Psoas muscle (tissue), 8 donors: ENCODE data around the gene CD3E. TPM values are rescaled to one million over a fixed set of nuclear protein-coding genes. Genes with fewer than 3 reads are reported as not detected.

Source experiments
- ATAC-seq, 4 donors: fragments of 200-7000 bp; cut with Tn5 transposase; one replicate each; pipeline ENCODE4 v1.9.1; 2020; ENCODE audit warnings: moderate library complexity in 3 of 4, mild to moderate bottlenecking in 2 of 4
- DNase-seq, 2 donors: peaks; one replicate each; pipeline ENCODE4 v3.0.0-alpha.2; 2020
- H3K27ac ChIP-seq: fragments of 200-600 bp; one replicate; pipeline ENCODE4 v1.8.0; 2022
- H3K27me3 ChIP-seq, 3 donors: fragments of 200-600 bp in 1 of 3; one replicate each; pipeline versions ENCODE4 v1.6.1 to v1.8.0; 2013 to 2022; ENCODE audit warnings: low read length in 2 of 3, mild to moderate bottlenecking in 2 of 3, moderate library complexity in 1 of 3; ENCODE audit not compliant: insufficient read depth in 3 of 3
- H3K36me3 ChIP-seq, 2 donors: fragments of 200-600 bp in 1 of 2; one replicate each; pipeline versions ENCODE4 v1.6.1 to v1.8.0; 2013 to 2022; ENCODE audit warnings: low read depth in 1 of 2, mild to moderate bottlenecking in 1 of 2, moderate library complexity in 1 of 2; ENCODE audit not compliant: insufficient read depth in 1 of 2
- H3K4me1 ChIP-seq: fragments of 200-600 bp; one replicate; pipeline ENCODE4 v1.8.0; 2022
- H3K4me3 ChIP-seq: fragments of 200-600 bp; one replicate; pipeline ENCODE4 v1.8.0; 2022; ENCODE audit warnings: mild to moderate bottlenecking
- H3K9me3 ChIP-seq: fragments of 200-600 bp; one replicate; pipeline ENCODE4 v1.8.0; 2022
- CTCF ChIP-seq: fragments of 200-600 bp; IDR thresholded peaks from one replicate; pipeline ENCODE4 v1.8.0; 2022; ENCODE audit warnings: antibody characterized with exemption
- WGBS, 3 donors: extraction: QIAGEN DNeasy Blood & Tissue Kit; methylation state at CpG; one replicate each; pipeline versions ENCODE4 v1.1.6 to v1.1.7; 2013; 5-methylcytosine and 5-hydroxymethylcytosine counted together
- intact Hi-C, 2 donors: fragments of 100-400 bp; cut with DNase I; formaldehyde crosslinking; loops; one replicate each; pipeline versions ENCODE4 v1.11.0 to v1.14.2; 2022
- polyA plus RNA-seq, 3 donors: library from polyadenylated mRNA; stranded (reverse); fragments of 200-250 nt; gene quantifications; one replicate each; pipeline ENCODE4 v1.2.3, GENCODE V29; 2013
- total RNA-seq, 4 donors: library from RNA; stranded (reverse); fragmentation: NEBNext Ultra II Directional in 2 of 4; extraction: Animal tissue kit (Norgen Biotek cat#: 25700) in 2 of 4; gene quantifications; one replicate each; pipeline versions ENCODE4 v1.2.1 to v1.2.4, GENCODE V29; 2021 to 2023
- donor health status: healthy with polysubstance abuse.
- donor health status: DM: no; HTN: no; CAD: no; lungs with moderate emphysema.
- donor health status: Bipolar disorder and iron deficiency.
- donor health status: healthy.
- donor health status: DM: yes; HTN: yes; CAD: no.
- donor health status: DM: no; HTN: no; CAD: no.
- donor health status: DM: no; HTN: no; CAD: no.
- donor health status: DM: yes; HTN: yes; CAD: no.

CD3E gene
- total and polyA plus RNA-seq, 7 donors: 0.15 to 1.2 (median 0.27) TPM

- TF ChIP-seq CTCF: peak; percentile 49
- Histone ChIP-seq H3K4me1 (no peaks in the 10 kb centered on the region), H3K9me3 (no peaks in the 10 kb centered on the region), H3K27ac (no peak overlapping the region), H3K4me3 (no peak overlapping the region), H3K36me3 (no peaks in the 10 kb centered on the region), H3K27me3 (no peaks in the 10 kb centered on the region)
- intact Hi-C loops: loop anchor here (2.0 to 10.0 kb wide), 3 partner anchors 154 to 208 kb away; no protein-coding TSS in a partner anchor
- WGBS, 3 donors: 9 to 14% (median 10%) methylated on average over 6 of the region's 6 CpGs
- no peak for DNase-seq
- no peak for ATAC-seq
Observed at GRCh38 chr11:118353084-118353710, 48.7 kb downstream of the CD3E start.

GRCh38 chr11:118358071-118358470 lies 53.5 kb downstream of the CD3E start:
- no peak for TF ChIP-seq CTCF
- ATAC-seq: no peak
- Histone ChIP-seq H3K27ac (no peak overlapping the region), H3K4me1 (peaks cover 27% of the 10 kb centered on the region), H3K4me3 (no peak overlapping the region), H3K9me3 (no peaks in the 10 kb centered on the region), H3K27me3 (no peaks in the 10 kb centered on the region), H3K36me3 (no peaks in the 10 kb centered on the region)
- WGBS, 3 donors: 48 to 60% (median 48%) methylated on average over 3 of the region's 3 CpGs
- no peak for DNase-seq
- intact Hi-C loops: loop anchor here in 1 of 2 donors (10.0 kb wide), 1 partner anchor 213 kb away; no protein-coding TSS in a partner anchor

- DNase-seq (peak; percentile 96 to 98), ATAC-seq (peak; percentile 96 to 99 (median 98))
- peak within 1 kb of the TSS; percentile 76 for H3K4me3 ChIP-seq
- TF ChIP-seq CTCF: no peak
- H3K4me1 ChIP-seq: peaks cover 38% of the 10 kb centered on the region
- no peaks in the 10 kb centered on the region for H3K36me3 ChIP-seq
- no peaks in the 10 kb centered on the region for H3K9me3 ChIP-seq
- intact Hi-C loops: loop anchor here in 1 of 2 donors (10.0 kb wide), 1 partner anchor 215 kb away; no protein-coding TSS in a partner anchor
- H3K27me3 ChIP-seq: no peaks in the 10 kb centered on the region
- WGBS, 3 donors: 3 to 4% (median 4%) methylated on average over 33 of the region's 33 CpGs
- peak within 1 kb of the TSS; percentile 92 for H3K27ac ChIP-seq
Observed at GRCh38 chr11:118359295-118359958, 54.9 kb downstream of the CD3E start, which contains the start of gene UBE4A. TSS of gene UBE4A (plus strand) at chr11:118359600. CDS start at chr11:118365081, 5,481 bp downstream.

- Histone ChIP-seq H3K4me3 (peak overlapping the region; percentile 30), H3K9me3 (no peaks in the 10 kb centered on the region), H3K4me1 (peaks cover 52% of the 10 kb centered on the region), H3K27me3 (no peaks in the 10 kb centered on the region), H3K27ac (peak overlapping the region; percentile 84), H3K36me3 (peaks cover 14 to 40% of the 10 kb centered on the region in 2 donors)
- ATAC-seq: peak in 2 of 4 donors; percentile 10 to 24
- 52 to 64% (median 53%) methylated on average over 3 of the region's 3 CpGs for WGBS, 3 donors
- intact Hi-C loops: loop anchor here in 1 of 2 donors (5.0 kb wide), 1 partner anchor 218 kb away; no protein-coding TSS in a partner anchor
- TF ChIP-seq CTCF: no peak
- no peak for DNase-seq
Observed at GRCh38 chr11:118364956-118365615, 60.6 kb downstream of the CD3E start.

Other genes with a start within 250 kb of the CD3E start
- gene TMPRSS4, start 227.7 kb upstream of the CD3E start, total RNA-seq: under 1 TPM in 1 of 4 donors, not detected in 3; 0.47 TPM
- under 1 TPM in 1 of 3 donors, not detected in 2; 0.12 TPM for gene TMPRSS4, start 227.7 kb upstream of the CD3E start, polyA plus RNA-seq
- gene SMIM35, start 217.8 kb upstream of the CD3E start, total RNA-seq: under 1 TPM in 1 of 4 donors, not detected in 3; 0.09 TPM
- gene SMIM35, start 217.8 kb upstream of the CD3E start, polyA plus RNA-seq: not detected
- gene SCN4B, start 151.9 kb upstream of the CD3E start, total RNA-seq: 10 to 100 TPM in 1 of 4 donors, 1 to 10 TPM in 3; 5.1 to 15.1 (median 7.8) TPM
- 1 to 10 TPM; 3.6 to 6.3 (median 4.1) TPM for gene SCN4B, start 151.9 kb upstream of the CD3E start, polyA plus RNA-seq
- gene SCN2B, start 128.1 kb upstream of the CD3E start, total RNA-seq: 1 to 10 TPM in 3 of 4 donors, under 1 TPM in 1; 0.40 to 6.6 (median 1.8) TPM
- under 1 TPM; 0.09 to 0.51 (median 0.23) TPM for gene SCN2B, start 128.1 kb upstream of the CD3E start, polyA plus RNA-seq
- 1 to 10 TPM in 2 of 4 donors, under 1 TPM in 2; 0.48 to 1.8 (median 1.1) TPM for gene JAML, start 79.7 kb upstream of the CD3E start, total RNA-seq
- under 1 TPM; 0.21 to 0.36 (median 0.25) TPM for gene JAML, start 79.7 kb upstream of the CD3E start, polyA plus RNA-seq
- gene MPZL3, start 52.4 kb upstream of the CD3E start, total RNA-seq: under 1 TPM; 0.22 to 0.97 (median 0.49) TPM
- under 1 TPM; 0.07 to 0.16 (median 0.13) TPM for gene MPZL3, start 52.4 kb upstream of the CD3E start, polyA plus RNA-seq
- gene MPZL2, start 40.4 kb upstream of the CD3E start, total RNA-seq: 1 to 10 TPM; 1.1 to 8.1 (median 3.5) TPM
- gene MPZL2, start 40.4 kb upstream of the CD3E start, polyA plus RNA-seq: 1 to 10 TPM; 1.0 to 3.9 (median 2.7) TPM
- gene CD3D, start 38.0 kb downstream of the CD3E start, total RNA-seq: under 1 TPM in 3 of 4 donors, not detected in 1; 0.45 to 0.81 (median 0.50) TPM
- under 1 TPM; 0.12 to 0.20 (median 0.19) TPM for gene CD3D, start 38.0 kb downstream of the CD3E start, polyA plus RNA-seq
- under 1 TPM; 0.26 to 0.71 (median 0.57) TPM for gene CD3G, start 39.6 kb downstream of the CD3E start, total RNA-seq
- gene CD3G, start 39.6 kb downstream of the CD3E start, polyA plus RNA-seq: under 1 TPM; 0.01 to 0.05 (median 0.04) TPM
- 10 to 100 TPM; 21.0 to 42.3 (median 33.0) TPM for gene UBE4A, start 54.9 kb downstream of the CD3E start, total RNA-seq
- 10 to 100 TPM; 15.0 to 31.1 (median 16.8) TPM for gene UBE4A, start 54.9 kb downstream of the CD3E start, polyA plus RNA-seq
- gene ATP5MG, start 96.9 kb downstream of the CD3E start, total RNA-seq: 100 to 1,000 TPM; 237 to 340 (median 251) TPM
- gene ATP5MG, start 96.9 kb downstream of the CD3E start, polyA plus RNA-seq: 100 to 1,000 TPM; 180 to 217 (median 189) TPM
- gene KMT2A, start 131.8 kb downstream of the CD3E start, total RNA-seq: 10 to 100 TPM; 18.1 to 27.3 (median 22.0) TPM
- 1 to 10 TPM; 3.1 to 9.9 (median 4.8) TPM for gene KMT2A, start 131.8 kb downstream of the CD3E start, polyA plus RNA-seq
- 1 to 10 TPM in 1 of 4 donors, under 1 TPM in 2, not detected in 1; 0.54 to 1.2 (median 0.59) TPM for gene TTC36, start 222.7 kb downstream of the CD3E start, total RNA-seq
- under 1 TPM in 2 of 3 donors, not detected in 1; 0.09 TPM for gene TTC36, start 222.7 kb downstream of the CD3E start, polyA plus RNA-seq
- 10 to 100 TPM in 2 of 4 donors, 1 to 10 TPM in 2; 6.3 to 14.7 (median 8.7) TPM for gene TMEM25, start 226.5 kb downstream of the CD3E start, total RNA-seq
- 1 to 10 TPM; 1.3 to 8.0 (median 5.9) TPM for gene TMEM25, start 226.5 kb downstream of the CD3E start, polyA plus RNA-seq